Stomach (tissue), 9 donors: ENCODE results near the gene TMEM72. TPM values are rescaled to one million over a fixed set of nuclear protein-coding genes. Genes with fewer than 3 reads are reported as not detected.

Experiments
- DNase-seq, 2 donors: peaks; one replicate each; pipeline versions ENCODE4 v3.0.0 to v3.0.0-alpha.2; 2013 to 2019
- H3K27ac ChIP-seq, 5 donors: fragments of 200-600 bp in 4 of 5; sonication (generic) in 4 of 5; one replicate each; pipeline ENCODE4 v1.5.1; 2013 to 2019; ENCODE audit warnings: mild to moderate bottlenecking in 1 of 5, moderate library complexity in 1 of 5
- H3K27me3 ChIP-seq, 3 donors: fragments of 200-600 bp; sonication (generic); one replicate each; pipeline ENCODE4 v1.5.1; 2017 to 2019; ENCODE audit warnings: mixed run types in 1 of 3
- H3K36me3 ChIP-seq, 4 donors: fragments of 200-600 bp; sonication (generic); 1 replicate in 3 of 4; 2 replicates in 1 of 4; pipeline ENCODE4 v1.5.1; 2016 to 2019
- H3K4me1 ChIP-seq, 4 donors: fragments of 200-600 bp; sonication (generic); one replicate each; pipeline ENCODE4 v1.5.1; 2016 to 2019
- H3K4me3 ChIP-seq, 4 donors: fragments of 200-600 bp; sonication (generic) in 3 of 4; one replicate each; pipeline ENCODE4 v1.5.1; 2016 to 2019; ENCODE audit warnings: mild to moderate bottlenecking in 1 of 4
- H3K9me3 ChIP-seq, 4 donors: fragments of 200-600 bp; sonication (generic); one replicate each; pipeline ENCODE4 v1.5.1; 2016 to 2019
- CTCF ChIP-seq, 7 experiments: fragments of 450-650 bp in 4 of 7; fragments of 200-600 bp in 3 of 7; sonication (generic) in 3 of 7; IDR thresholded peaks; one replicate each; pipeline ENCODE4 v1.5.1; 2016 to 2019; ENCODE audit warnings: antibody characterized with exemption in 7 of 7, control low read depth in 2 of 7, mild to moderate bottlenecking in 1 of 7
- EP300 ChIP-seq: sonication (generic); formaldehyde crosslinking; IDR thresholded peaks from one replicate; pipeline ENCODE4 v1.6.1; 2017; ENCODE audit warnings: antibody characterized with exemption
- POLR2A ChIP-seq, 4 donors: fragments of 450-650 bp; IDR thresholded peaks; one replicate each; pipeline ENCODE4 v1.6.1; 2016; ENCODE audit warnings: antibody characterized with exemption in 4 of 4, control low read depth in 2 of 4, mild to moderate bottlenecking in 1 of 4, moderate library complexity in 1 of 4
- POLR2AphosphoS5 ChIP-seq, 3 donors: sonication (generic); formaldehyde crosslinking; IDR thresholded peaks; one replicate each; pipeline ENCODE4 v1.6.1; 2016; ENCODE audit warnings: antibody characterized with exemption in 3 of 3
- WGBS, 5 donors: extraction: QIAGEN DNeasy Blood & Tissue Kit in 3 of 5; methylation state at CpG; one replicate each; pipeline versions ENCODE4 v1.1.5 to v1.1.7; 2013 to 2018; 5-methylcytosine and 5-hydroxymethylcytosine counted together
- intact Hi-C: fragments of 100-400 bp; cut with DNase I; formaldehyde crosslinking; loops from one replicate; pipeline ENCODE4 v1.15.1; 2023; ENCODE audit warnings: low total_unique reads
- polyA plus RNA-seq, 3 donors: library from polyadenylated mRNA; stranded (reverse); fragments of 200-250 nt; gene quantifications; one replicate each; pipeline ENCODE4 v1.2.3, GENCODE V29; 2013
- total RNA-seq, 5 donors: library from RNA; depleted of rRNA; stranded (reverse); fragments of >200 nt; gene quantifications; one replicate each; pipeline versions ENCODE4 v1.1.0 to v1.2.3, GENCODE V29; 2014 to 2016
- donor health status: healthy with polysubstance abuse.
- donor health status: Bipolar disorder and iron deficiency.
- donor health status: healthy.

Gene TMEM72
- total and polyA plus RNA-seq, 8 donors = 0.13 to 30.4 (median 1.3) TPM; not detected in 5

GRCh38 chr10:44978213-44978569, 67.1 kb downstream of the TMEM72 start:
- intact Hi-C loops = no loop called here

DNA sequence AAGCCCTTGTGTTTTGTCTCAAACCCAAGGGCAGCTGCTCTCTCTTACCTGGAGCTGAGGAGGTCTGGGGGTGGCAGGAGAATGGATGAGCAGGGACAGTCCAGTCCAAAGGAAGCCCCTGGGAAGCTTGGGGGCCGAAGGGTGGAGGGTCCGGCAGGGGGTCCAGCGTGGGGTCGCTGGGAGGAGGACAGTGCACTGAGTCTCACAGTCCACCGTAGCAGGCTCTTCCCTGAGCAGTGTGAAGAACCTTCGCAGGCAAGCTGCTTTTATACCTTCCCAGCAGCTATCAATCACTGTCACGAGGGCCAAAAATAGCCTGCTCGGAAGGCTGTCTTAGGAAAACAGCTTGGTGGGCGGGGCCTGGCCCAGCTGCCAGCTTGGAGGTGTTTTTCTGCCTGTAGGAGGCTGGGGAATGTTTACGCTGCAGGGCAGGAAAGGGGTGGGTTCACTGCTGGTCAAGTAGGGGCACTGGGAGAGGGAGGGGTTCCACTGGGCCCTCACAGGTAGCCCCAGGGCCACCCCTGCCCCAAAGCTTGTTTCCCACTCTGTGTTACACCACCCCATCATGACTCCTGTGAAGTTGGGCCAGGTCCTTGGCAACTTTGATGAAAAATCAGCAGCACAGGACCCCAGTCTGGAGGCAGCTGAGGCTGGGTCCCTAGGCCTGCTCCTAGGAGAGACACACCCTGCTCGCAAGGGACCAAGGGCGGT, 67.6 kb downstream of the TMEM72 start, which contains the start of gene DEPP1:
TSS of gene DEPP1 (minus strand) at position 240 of the 711 bp plus-strand sequence. CDS start 779 bp downstream, outside the sequence.
- intact Hi-C loops = no loop called here
- no peaks in the 10 kb centered on the region for H3K9me3 ChIP-seq

More at GRCh38 chr10:44978213-44978569, 67.1 kb downstream of the TMEM72 start:
- WGBS, 5 donors = 5 to 16% (median 13%) methylated on average over 4 of the region's 4 CpGs
- TF ChIP-seq POLR2AphosphoS5 (IDR thresholded peaks at IDR 0.05) (no peak), POLR2A (IDR thresholded peaks at IDR 0.05) (no peak), CTCF (IDR thresholded peaks at IDR 0.05) (no peak)
- H3K4me1 ChIP-seq = peaks cover 84 to 99% (median 90%) of the 10 kb centered on the region in 4 donors
- H3K27me3 ChIP-seq = no peaks in the 10 kb centered on the region
- peak overlapping the region; percentile 84 to 92 (median 89) for H3K27ac ChIP-seq
- H3K4me3 ChIP-seq = peak overlapping the region; percentile 56 to 73 (median 58)
- no peak for DNase-seq
- H3K36me3 ChIP-seq = peaks cover 0 to 18% (median 13%) of the 10 kb centered on the region in 4 donors
- no peaks in the 10 kb centered on the region for H3K9me3 ChIP-seq

GRCh38 chr10:44979281-44980191, 68.4 kb downstream of the TMEM72 start:
- Histone ChIP-seq H3K27me3 (no peaks in the 10 kb centered on the region), H3K27ac (peak overlapping the region; percentile 66 to 92 (median 89)), H3K36me3 (peaks cover 0 to 30% (median 20%) of the 10 kb centered on the region in 4 donors), H3K4me3 (peak overlapping the region in 2 of 4 donors; percentile 61 to 73), H3K9me3 (no peaks in the 10 kb centered on the region), H3K4me1 (peaks cover 74 to 98% (median 78%) of the 10 kb centered on the region in 4 donors)
- DNase-seq = no peak
- TF ChIP-seq POLR2A (IDR thresholded peaks at IDR 0.05) = no peak
- no peak for TF ChIP-seq POLR2AphosphoS5 (IDR thresholded peaks at IDR 0.05)
- TF ChIP-seq CTCF (IDR thresholded peaks at IDR 0.05) = no peak
- TF ChIP-seq EP300 = no peak
- intact Hi-C loops = no loop called here
- WGBS, 5 donors = 72 to 84% (median 74%) methylated on average over 13 of the region's 13 CpGs

More for the DNA sequence above, 67.6 kb downstream of the TMEM72 start, which contains the start of gene DEPP1:
- H3K4me1 ChIP-seq = peaks cover 79 to 98% (median 85%) of the 10 kb centered on the region in 4 donors
- no peaks in the 10 kb centered on the region for H3K27me3 ChIP-seq
- WGBS, 5 donors = 10 to 18% (median 16%) methylated on average over 11 to 12 of the region's 12 CpGs
- peak within 1 kb of the TSS; percentile 84 to 92 (median 89) for H3K27ac ChIP-seq
- TF ChIP-seq POLR2AphosphoS5 (IDR thresholded peaks at IDR 0.05) = peak; percentile 98 to 100 (median 100)
- TF ChIP-seq POLR2A (IDR thresholded peaks at IDR 0.05) = peak in 2 of 4 donors; percentile 95 to 97
- peak; percentile 79 for TF ChIP-seq EP300
- peak in 2 of 7 experiments; percentile 6 to 36 for TF ChIP-seq CTCF (IDR thresholded peaks at IDR 0.05)
- H3K4me3 ChIP-seq = peak within 1 kb of the TSS; percentile 56 to 73 (median 58)
- peak; percentile 97 to 98 for DNase-seq
- H3K36me3 ChIP-seq = peaks cover 0 to 23% (median 16%) of the 10 kb centered on the region in 4 donors
